GM10248 (cell line): Measurements from ENCODE around the gene OLFM1.
"Not testable (repeated sequence)": the region's sequence is repeated elsewhere in the genome, so short reads cannot be mapped to it uniquely, and the experiment has no call there.

ENCODE experiments used
- CTCF ChIA-PET: fragments of 300-600 bp; sonication (Branson Sonifier 250); formaldehyde crosslinking; extraction: SDS; loops from one replicate; lab custom pipeline; 2021; ENCODE audit warnings: antibody characterized with exemption; lab: Yijun Ruan, JAX
- POLR2A ChIA-PET: fragments of 350-650 bp; sonication (Branson Sonifier 250); formaldehyde crosslinking; extraction: SDS; loops from one replicate; lab custom pipeline; 2020; ENCODE audit warnings: antibody characterized with exemption; lab: Yijun Ruan, JAX
- DNase-seq: peaks from one replicate; pipeline ENCODE4 v3.0.0; 2012; ENCODE audit errors: extremely low spot score
- CTCF ChIP-seq: IDR thresholded peaks from 2 replicates; pipeline ENCODE4 v1.5.1; 2012; ENCODE audit warnings: mild to moderate bottlenecking, low read depth; ENCODE audit errors: extremely low read depth, missing control alignments, control extremely low read depth

The OLFM1 gene

GRCh38 chr9:135147938-135148337 lies 60.5 kb downstream of the OLFM1 start:
- no peak for TF ChIP-seq CTCF
- POLR2A ChIA-PET = no interaction called here
- CTCF ChIA-PET = no interaction called here
- no peak for DNase-seq

GRCh38 chr9:135148386-135148785 lies 60.9 kb downstream of the OLFM1 start:
- TF ChIP-seq CTCF = no peak
- ChIA-PET CTCF (no interaction called here), POLR2A (no interaction called here)
- DNase-seq = no peak

- POLR2A ChIA-PET = not testable (repeated sequence)
Measured at GRCh38 chr9:135149901-135150300, 62.4 kb downstream of the OLFM1 start.

GRCh38 chr9:135150981-135151380 lies 63.5 kb downstream of the OLFM1 start:
- TF ChIP-seq CTCF = no peak
- ChIA-PET POLR2A (no interaction called here), CTCF (no interaction called here)
- no peak for DNase-seq

More at GRCh38 chr9:135149901-135150300, 62.4 kb downstream of the OLFM1 start:
- CTCF ChIA-PET = interaction anchor here (1.2 kb wide), 1 partner anchor 193 kb away, joined by 3 read pairs; no protein-coding TSS in a partner anchor
- DNase-seq = not testable (repeated sequence)

GRCh38 chr9:135151757-135152613 lies 64.5 kb downstream of the OLFM1 start:
- POLR2A ChIA-PET = no interaction called here
- CTCF ChIA-PET = no interaction called here
- no peak for DNase-seq
- no peak for TF ChIP-seq CTCF

GRCh38 chr9:135152614-135153334 lies 65.3 kb downstream of the OLFM1 start:
- no peak for TF ChIP-seq CTCF
- no peak for DNase-seq
- ChIA-PET CTCF (no interaction called here), POLR2A (no interaction called here)

- ChIA-PET CTCF (interaction anchor here (1.2 to 1.3 kb wide), 2 partner anchors 11 to 21 kb away, joined by 3 to 4 read pairs; no protein-coding TSS in a partner anchor), POLR2A (no interaction called here)
- DNase-seq = no peak
- no peak for TF ChIP-seq CTCF
Measured at GRCh38 chr9:135154050-135154615, 66.7 kb downstream of the OLFM1 start.
